Measurements from ENCODE around the gene C1orf159. TPM values are rescaled to one million over a fixed set of nuclear protein-coding genes. Genes with fewer than 3 reads are reported as not detected.

Gene C1orf159
- total and polyA plus RNA-seq, 2 experiments from 2014 or later: 21.7 to 36.2 TPM

DNA sequence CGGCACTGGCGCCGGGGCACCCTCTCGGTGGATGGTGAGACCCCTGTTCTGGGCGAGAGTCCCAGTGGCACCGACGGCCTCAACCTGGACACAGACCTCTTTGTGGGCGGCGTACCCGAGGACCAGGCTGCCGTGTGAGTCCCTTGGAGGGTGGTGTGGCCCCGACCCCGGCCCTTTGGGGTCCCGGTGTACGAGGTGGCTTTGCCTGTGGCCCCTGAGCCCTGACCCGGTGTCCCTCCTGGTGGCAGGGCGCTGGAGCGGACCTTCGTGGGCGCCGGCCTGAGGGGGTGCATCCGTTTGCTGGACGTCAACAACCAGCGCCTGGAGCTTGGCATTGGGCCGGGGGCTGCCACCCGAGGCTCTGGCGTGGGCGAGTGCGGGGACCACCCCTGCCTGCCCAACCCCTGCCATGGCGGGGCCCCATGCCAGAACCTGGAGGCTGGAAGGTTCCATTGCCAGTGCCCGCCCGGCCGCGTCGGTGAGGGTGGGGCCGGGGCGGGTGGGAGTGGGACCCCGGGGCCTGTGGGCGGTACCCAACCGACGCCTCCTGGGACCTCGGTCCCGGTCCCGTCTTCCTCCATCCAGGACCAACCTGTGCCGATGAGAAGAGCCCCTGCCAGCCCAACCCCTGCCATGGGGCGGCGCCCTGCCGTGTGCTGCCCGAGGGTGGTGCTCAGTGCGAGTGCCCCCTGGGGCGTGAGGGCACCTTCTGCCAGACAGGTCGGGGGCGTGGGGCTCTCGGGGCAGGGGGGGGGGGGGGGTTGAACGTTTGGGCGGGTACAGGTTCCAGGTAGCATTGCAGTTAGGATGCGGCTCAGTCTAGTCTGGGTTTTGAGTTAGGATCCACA, 66.3 kb downstream of the C1orf159 start:
- no peak for DNase-seq (ENCODE audit: low read depth in 1 of 2, low spot score in 1 of 2)
- Histone ChIP-seq H3K4me1 (ENCODE audit: low read depth) (no peaks in the 10 kb centered on the region), H3K36me3 (peaks cover 11% of the 10 kb centered on the region), H3K9me3 (ENCODE audit: low read depth) (no peaks in the 10 kb centered on the region), H3K4me3 (no peak overlapping the region), H3K27ac (no peak overlapping the region), H3K27me3 (no peaks in the 10 kb centered on the region)
- TF ChIP-seq, protein P1, sequence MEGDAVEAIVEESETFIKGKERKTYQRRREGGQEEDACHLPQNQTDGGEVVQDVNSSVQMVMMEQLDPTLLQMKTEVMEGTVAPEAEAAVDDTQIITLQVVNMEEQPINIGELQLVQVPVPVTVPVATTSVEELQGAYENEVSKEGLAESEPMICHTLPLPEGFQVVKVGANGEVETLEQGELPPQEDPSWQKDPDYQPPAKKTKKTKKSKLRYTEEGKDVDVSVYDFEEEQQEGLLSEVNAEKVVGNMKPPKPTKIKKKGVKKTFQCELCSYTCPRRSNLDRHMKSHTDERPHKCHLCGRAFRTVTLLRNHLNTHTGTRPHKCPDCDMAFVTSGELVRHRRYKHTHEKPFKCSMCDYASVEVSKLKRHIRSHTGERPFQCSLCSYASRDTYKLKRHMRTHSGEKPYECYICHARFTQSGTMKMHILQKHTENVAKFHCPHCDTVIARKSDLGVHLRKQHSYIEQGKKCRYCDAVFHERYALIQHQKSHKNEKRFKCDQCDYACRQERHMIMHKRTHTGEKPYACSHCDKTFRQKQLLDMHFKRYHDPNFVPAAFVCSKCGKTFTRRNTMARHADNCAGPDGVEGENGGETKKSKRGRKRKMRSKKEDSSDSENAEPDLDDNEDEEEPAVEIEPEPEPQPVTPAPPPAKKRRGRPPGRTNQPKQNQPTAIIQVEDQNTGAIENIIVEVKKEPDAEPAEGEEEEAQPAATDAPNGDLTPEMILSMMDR (IDR thresholded peaks at IDR 0.05; ENCODE audit: low read depth, low read length): no peak

DNA sequence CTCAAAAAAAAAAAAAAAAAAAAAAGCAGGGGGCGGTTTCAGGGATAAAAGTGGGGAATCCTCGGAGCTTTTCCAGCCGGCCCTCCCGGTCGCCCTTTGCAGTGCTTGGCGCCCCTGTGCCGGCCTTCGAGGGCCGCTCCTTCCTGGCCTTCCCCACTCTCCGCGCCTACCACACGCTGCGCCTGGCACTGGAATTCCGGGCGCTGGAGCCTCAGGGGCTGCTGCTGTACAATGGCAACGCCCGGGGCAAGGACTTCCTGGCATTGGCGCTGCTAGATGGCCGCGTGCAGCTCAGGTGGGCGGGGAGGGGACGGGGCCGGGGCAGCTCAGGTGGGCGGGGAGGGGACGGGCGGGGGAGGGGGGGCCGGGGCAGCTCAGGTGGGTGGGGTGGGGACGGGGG, 67.1 kb downstream of the C1orf159 start:
- TF ChIP-seq, protein P1 (IDR thresholded peaks at IDR 0.05; ENCODE audit: low read depth, low read length): no peak
- Histone ChIP-seq H3K27me3 (no peaks in the 10 kb centered on the region), H3K4me3 (no peak overlapping the region), H3K27ac (no peak overlapping the region), H3K36me3 (peaks cover 15% of the 10 kb centered on the region), H3K9me3 (ENCODE audit: low read depth) (no peaks in the 10 kb centered on the region), H3K4me1 (ENCODE audit: low read depth) (no peaks in the 10 kb centered on the region)
- no peak for DNase-seq (ENCODE audit: low read depth in 1 of 2, low spot score in 1 of 2)

DNA sequence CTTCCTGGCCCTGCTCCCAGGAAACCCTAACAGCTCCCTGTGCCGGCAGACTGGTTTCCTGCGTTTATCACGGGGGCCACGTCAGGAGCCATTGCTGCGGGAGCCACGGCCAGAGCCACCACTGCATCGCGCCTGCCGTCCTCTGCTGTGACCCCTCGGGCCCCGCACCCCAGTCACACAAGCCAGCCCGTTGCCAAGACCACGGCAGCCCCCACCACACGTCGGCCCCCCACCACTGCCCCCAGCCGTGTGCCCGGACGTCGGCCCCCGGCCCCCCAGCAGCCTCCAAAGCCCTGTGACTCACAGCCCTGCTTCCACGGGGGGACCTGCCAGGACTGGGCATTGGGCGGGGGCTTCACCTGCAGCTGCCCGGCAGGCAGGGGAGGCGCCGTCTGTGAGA, 67.9 kb downstream of the C1orf159 start:
- H3K4me1 ChIP-seq (ENCODE audit: low read depth): no peaks in the 10 kb centered on the region
- no peaks in the 10 kb centered on the region for H3K27me3 ChIP-seq
- H3K36me3 ChIP-seq: peaks cover 15% of the 10 kb centered on the region
- no peak overlapping the region for H3K27ac ChIP-seq
- H3K4me3 ChIP-seq: no peak overlapping the region
- DNase-seq (ENCODE audit: low read depth in 1 of 2, low spot score in 1 of 2): no peak
- no peaks in the 10 kb centered on the region for H3K9me3 ChIP-seq (ENCODE audit: low read depth)
- TF ChIP-seq, protein P1 (IDR thresholded peaks at IDR 0.05; ENCODE audit: low read depth, low read length): no peak

DNA sequence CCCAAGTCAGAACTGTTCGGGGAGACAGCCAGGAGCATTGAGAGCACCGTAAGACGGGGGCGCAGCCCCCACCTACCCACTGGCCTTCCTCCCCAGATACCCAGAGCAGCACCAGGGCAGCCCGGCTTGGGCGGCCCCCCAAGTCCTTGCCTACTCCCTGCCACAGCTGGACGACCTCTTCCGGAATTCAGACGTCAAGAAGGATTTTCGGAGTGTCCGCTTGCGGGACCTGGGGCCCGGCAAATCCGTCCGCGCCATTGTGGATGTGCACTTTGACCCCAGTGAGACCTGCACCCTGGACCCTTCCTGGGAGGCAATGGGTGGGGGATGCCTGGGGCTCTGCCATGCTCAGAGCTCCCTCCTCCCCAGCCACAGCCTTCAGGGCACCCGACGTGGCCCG, 68.5 kb downstream of the C1orf159 start:
- no peak for DNase-seq (ENCODE audit: low read depth in 1 of 2, low spot score in 1 of 2)
- Histone ChIP-seq H3K36me3 (peaks cover 15% of the 10 kb centered on the region), H3K27me3 (no peaks in the 10 kb centered on the region), H3K9me3 (ENCODE audit: low read depth) (no peaks in the 10 kb centered on the region), H3K4me1 (ENCODE audit: low read depth) (no peaks in the 10 kb centered on the region), H3K4me3 (no peak overlapping the region), H3K27ac (no peak overlapping the region)
- TF ChIP-seq, protein P1 (IDR thresholded peaks at IDR 0.05; ENCODE audit: low read depth, low read length): no peak

DNA sequence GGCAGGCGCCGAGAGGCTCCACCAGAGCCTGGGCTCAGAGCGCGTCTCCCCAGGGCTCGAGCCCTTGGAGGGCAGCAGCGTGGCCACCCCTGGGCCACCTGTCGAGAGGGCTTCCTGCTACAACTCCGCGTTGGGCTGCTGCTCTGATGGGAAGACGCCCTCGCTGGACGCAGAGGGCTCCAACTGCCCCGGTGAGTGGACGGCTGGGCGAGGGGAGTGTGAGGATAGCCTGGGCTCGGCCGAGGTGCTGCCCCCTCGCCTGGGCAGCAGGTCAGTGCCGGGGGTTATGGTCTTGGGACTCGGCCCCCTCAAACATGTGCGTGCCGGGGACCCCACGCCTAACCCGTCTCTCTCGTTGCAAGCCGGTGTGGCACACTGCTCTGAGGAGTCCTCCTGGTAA, 69.1 kb downstream of the C1orf159 start:
- Histone ChIP-seq H3K9me3 (ENCODE audit: low read depth) (no peaks in the 10 kb centered on the region), H3K27ac (no peak overlapping the region), H3K27me3 (no peaks in the 10 kb centered on the region), H3K4me1 (ENCODE audit: low read depth) (no peaks in the 10 kb centered on the region), H3K36me3 (peaks cover 15% of the 10 kb centered on the region), H3K4me3 (no peak overlapping the region)
- TF ChIP-seq, protein P1 (IDR thresholded peaks at IDR 0.05; ENCODE audit: low read depth, low read length): no peak
- DNase-seq (ENCODE audit: low read depth in 1 of 2, low spot score in 1 of 2): no peak
